ENCODE measurements around the gene ZBTB47.
A peak's percentile ranks its signal among the peaks of the same experiment; 100 is the strongest.

DNA sequence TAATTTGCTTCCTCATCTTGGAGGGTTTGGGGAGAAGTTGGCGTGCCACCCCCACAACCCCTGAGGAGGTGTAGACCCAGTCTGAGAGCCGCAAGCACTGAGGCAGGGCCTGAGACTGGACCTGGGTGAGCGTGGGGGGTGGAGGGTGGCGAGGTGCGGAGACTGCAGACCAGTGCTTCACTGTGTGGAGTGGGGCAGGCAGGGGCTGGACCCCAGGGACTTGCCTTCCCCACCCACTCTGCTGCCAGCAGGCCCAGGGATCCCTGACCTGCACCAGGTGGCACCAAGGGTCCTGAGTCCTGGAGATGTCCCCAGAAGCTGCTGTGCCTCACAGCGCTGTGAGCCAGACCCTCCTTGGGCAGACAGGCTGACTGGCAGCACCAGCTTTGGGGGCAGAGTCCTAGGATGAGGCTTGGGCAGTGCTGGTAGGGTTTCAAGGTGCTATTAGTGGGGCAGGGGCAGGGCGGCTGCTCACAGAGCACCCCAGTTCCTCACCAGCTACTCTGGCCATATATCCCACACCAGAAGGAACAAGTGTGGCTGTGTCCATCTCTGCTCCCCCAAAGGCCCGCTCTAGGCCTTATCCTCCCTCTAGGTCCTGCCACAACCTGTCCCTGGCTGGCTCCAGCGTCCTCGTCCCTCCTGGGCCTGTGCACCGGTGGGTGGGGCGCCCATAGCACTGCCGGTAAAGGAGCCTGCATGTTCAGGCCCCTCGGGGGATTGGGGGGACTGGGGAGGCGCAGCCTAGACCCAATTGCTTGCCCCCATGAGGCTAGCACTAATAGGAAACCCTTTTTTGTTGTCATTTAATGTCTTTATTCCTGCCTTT lies 11.8 kb downstream of the ZBTB47 start:
- no peak for TF ChIP-seq POLR2A (IDR thresholded peaks at IDR 0.05)
- no peak for TF ChIP-seq CTCF (IDR thresholded peaks at IDR 0.05 in 8 of 11, conservative IDR thresholded peaks at IDR 0.05 in 3 of 11)
- peak in 1 of 3 donors; percentile 49 for TF ChIP-seq POLR2AphosphoS5 (IDR thresholded peaks at IDR 0.05)

All from spleen (tissue), 7 donors.